ENCODE data around the gene EYA4.

DNA sequence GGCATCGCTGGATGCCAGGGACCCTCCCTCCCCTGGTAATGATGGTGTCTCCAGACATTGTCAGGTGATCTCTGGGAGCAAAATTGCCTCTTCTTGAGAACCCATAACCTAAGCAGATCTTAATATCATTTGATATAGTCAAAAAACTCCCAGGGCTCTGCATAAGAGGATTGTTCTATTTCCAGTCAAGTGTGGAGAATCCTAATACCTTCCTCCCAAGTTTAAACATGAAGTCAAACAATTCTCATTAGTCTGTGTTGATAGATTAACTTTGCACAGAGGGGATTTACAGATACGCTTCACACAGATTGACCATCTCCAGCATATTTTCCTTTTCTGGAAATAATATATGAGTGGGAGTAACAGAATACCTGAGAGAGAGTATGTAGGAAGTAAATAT is 10.5 kb downstream of the EYA4 start:
- TF ChIP-seq, protein P1, sequence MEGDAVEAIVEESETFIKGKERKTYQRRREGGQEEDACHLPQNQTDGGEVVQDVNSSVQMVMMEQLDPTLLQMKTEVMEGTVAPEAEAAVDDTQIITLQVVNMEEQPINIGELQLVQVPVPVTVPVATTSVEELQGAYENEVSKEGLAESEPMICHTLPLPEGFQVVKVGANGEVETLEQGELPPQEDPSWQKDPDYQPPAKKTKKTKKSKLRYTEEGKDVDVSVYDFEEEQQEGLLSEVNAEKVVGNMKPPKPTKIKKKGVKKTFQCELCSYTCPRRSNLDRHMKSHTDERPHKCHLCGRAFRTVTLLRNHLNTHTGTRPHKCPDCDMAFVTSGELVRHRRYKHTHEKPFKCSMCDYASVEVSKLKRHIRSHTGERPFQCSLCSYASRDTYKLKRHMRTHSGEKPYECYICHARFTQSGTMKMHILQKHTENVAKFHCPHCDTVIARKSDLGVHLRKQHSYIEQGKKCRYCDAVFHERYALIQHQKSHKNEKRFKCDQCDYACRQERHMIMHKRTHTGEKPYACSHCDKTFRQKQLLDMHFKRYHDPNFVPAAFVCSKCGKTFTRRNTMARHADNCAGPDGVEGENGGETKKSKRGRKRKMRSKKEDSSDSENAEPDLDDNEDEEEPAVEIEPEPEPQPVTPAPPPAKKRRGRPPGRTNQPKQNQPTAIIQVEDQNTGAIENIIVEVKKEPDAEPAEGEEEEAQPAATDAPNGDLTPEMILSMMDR (IDR thresholded peaks at IDR 0.05) = no peak
- no peak for TF ChIP-seq POLR2A (IDR thresholded peaks at IDR 0.05)

Data from esophagus squamous epithelium (tissue), 4 donors.